Measurements from ENCODE around the gene NUP58. TPM values are rescaled to one million over a fixed set of nuclear protein-coding genes. Genes with fewer than 3 reads are reported as not detected.

The NUP58 gene
- total RNA-seq, 1 experiment from 2014 or later = 61.4 TPM

- DNase-seq = peak; percentile 71
- H3K36me3 ChIP-seq (replicated peaks; ENCODE audit: control insufficient read depth, insufficient read depth, low read length) = no peaks in the 10 kb centered on the region
- H3K27me3 ChIP-seq (ENCODE audit: control insufficient read depth, insufficient read depth, low read length) = peaks cover 36% of the 10 kb centered on the region
- H3K4me3 ChIP-seq (ENCODE audit: insufficient read depth, low read depth, low read length) = no peak overlapping the region
Measured at GRCh38 chr13:25375727-25376358, 74.4 kb downstream of the NUP58 start.

GRCh38 chr13:25377244-25377962 lies 76.0 kb downstream of the NUP58 start:
- no peak for DNase-seq
- H3K36me3 ChIP-seq (replicated peaks; ENCODE audit: control insufficient read depth, insufficient read depth, low read length) = no peaks in the 10 kb centered on the region
- no peak overlapping the region for H3K4me3 ChIP-seq (ENCODE audit: insufficient read depth, low read depth, low read length)
- peaks cover 21% of the 10 kb centered on the region for H3K27me3 ChIP-seq (ENCODE audit: control insufficient read depth, insufficient read depth, low read length)

- Histone ChIP-seq H3K4me3 (ENCODE audit: insufficient read depth, low read depth, low read length) (no peak overlapping the region), H3K27me3 (ENCODE audit: control insufficient read depth, insufficient read depth, low read length) (peaks cover 10% of the 10 kb centered on the region)
Measured at GRCh38 chr13:25378528-25378927, 77.1 kb downstream of the NUP58 start.

GRCh38 chr13:25379011-25379410 lies 77.6 kb downstream of the NUP58 start:
- H3K27me3 ChIP-seq (ENCODE audit: control insufficient read depth, insufficient read depth, low read length) = peaks cover 6% of the 10 kb centered on the region
- no peak for DNase-seq
- no peak overlapping the region for H3K4me3 ChIP-seq (ENCODE audit: insufficient read depth, low read depth, low read length)
- no peaks in the 10 kb centered on the region for H3K36me3 ChIP-seq (replicated peaks; ENCODE audit: control insufficient read depth, insufficient read depth, low read length)

More at GRCh38 chr13:25378528-25378927, 77.1 kb downstream of the NUP58 start:
- no peaks in the 10 kb centered on the region for H3K36me3 ChIP-seq (replicated peaks; ENCODE audit: control insufficient read depth, insufficient read depth, low read length)
- DNase-seq = no peak

GRCh38 chr13:25380082-25380481 lies 78.7 kb downstream of the NUP58 start:
- H3K4me3 ChIP-seq (ENCODE audit: insufficient read depth, low read depth, low read length) = no peak overlapping the region
- H3K36me3 ChIP-seq (replicated peaks; ENCODE audit: control insufficient read depth, insufficient read depth, low read length) = no peaks in the 10 kb centered on the region
- no peaks in the 10 kb centered on the region for H3K27me3 ChIP-seq (ENCODE audit: control insufficient read depth, insufficient read depth, low read length)
- no peak for DNase-seq

- no peaks in the 10 kb centered on the region for H3K36me3 ChIP-seq (replicated peaks; ENCODE audit: control insufficient read depth, insufficient read depth, low read length)
- no peaks in the 10 kb centered on the region for H3K27me3 ChIP-seq (ENCODE audit: control insufficient read depth, insufficient read depth, low read length)
- DNase-seq = no peak
- H3K4me3 ChIP-seq (ENCODE audit: insufficient read depth, low read depth, low read length) = no peak overlapping the region
Measured at GRCh38 chr13:25380741-25381324, 79.4 kb downstream of the NUP58 start.

- H3K4me3 ChIP-seq (ENCODE audit: insufficient read depth, low read depth, low read length) = no peak overlapping the region
- no peaks in the 10 kb centered on the region for H3K27me3 ChIP-seq (ENCODE audit: control insufficient read depth, insufficient read depth, low read length)
- no peaks in the 10 kb centered on the region for H3K36me3 ChIP-seq (replicated peaks; ENCODE audit: control insufficient read depth, insufficient read depth, low read length)
- peak; percentile 53 for DNase-seq
Measured at GRCh38 chr13:25384758-25385410, 83.5 kb downstream of the NUP58 start.

- Histone ChIP-seq H3K4me3 (ENCODE audit: insufficient read depth, low read depth, low read length) (no peak overlapping the region), H3K27me3 (ENCODE audit: control insufficient read depth, insufficient read depth, low read length) (no peaks in the 10 kb centered on the region), H3K36me3 (replicated peaks; ENCODE audit: control insufficient read depth, insufficient read depth, low read length) (no peaks in the 10 kb centered on the region)
- DNase-seq = no peak
Measured at GRCh38 chr13:25391932-25392331, 90.5 kb downstream of the NUP58 start.

Other genes with a start within 250 kb of the NUP58 start
- gene PABPC3, start 205.5 kb upstream of the NUP58 start, total RNA-seq (2014; rRNA removed; shearing (Covaris generic)) = 0.03 and 0.04 TPM in 2 replicates
- gene AMER2, start 129.3 kb upstream of the NUP58 start, total RNA-seq (2014; rRNA removed; shearing (Covaris generic)) = 0.15 and 0.17 TPM in 2 replicates
- 9.7 and 10.5 TPM in 2 replicates for gene MTMR6, start 14.1 kb upstream of the NUP58 start, total RNA-seq (2014; rRNA removed; shearing (Covaris generic))
- gene ATP8A2, start 70.3 kb downstream of the NUP58 start, total RNA-seq (2014; rRNA removed; shearing (Covaris generic)) = 0.38 and 0.59 TPM in 2 replicates